ENCODE results near the gene ERICH2.

- TF ChIP-seq EP300 (IDR thresholded peaks at IDR 0.05): no peak
- no peak for TF ChIP-seq CTCF (IDR thresholded peaks at IDR 0.05)
Measured at GRCh38 chr2:170823898-170824215, 53.7 kb downstream of the ERICH2 start.
